ENCODE data around the gene CDK13.
"Not testable (repeated sequence)": the region's sequence is repeated elsewhere in the genome, so short reads cannot be mapped to it uniquely, and the experiment has no call there.

Gene CDK13

DNA sequence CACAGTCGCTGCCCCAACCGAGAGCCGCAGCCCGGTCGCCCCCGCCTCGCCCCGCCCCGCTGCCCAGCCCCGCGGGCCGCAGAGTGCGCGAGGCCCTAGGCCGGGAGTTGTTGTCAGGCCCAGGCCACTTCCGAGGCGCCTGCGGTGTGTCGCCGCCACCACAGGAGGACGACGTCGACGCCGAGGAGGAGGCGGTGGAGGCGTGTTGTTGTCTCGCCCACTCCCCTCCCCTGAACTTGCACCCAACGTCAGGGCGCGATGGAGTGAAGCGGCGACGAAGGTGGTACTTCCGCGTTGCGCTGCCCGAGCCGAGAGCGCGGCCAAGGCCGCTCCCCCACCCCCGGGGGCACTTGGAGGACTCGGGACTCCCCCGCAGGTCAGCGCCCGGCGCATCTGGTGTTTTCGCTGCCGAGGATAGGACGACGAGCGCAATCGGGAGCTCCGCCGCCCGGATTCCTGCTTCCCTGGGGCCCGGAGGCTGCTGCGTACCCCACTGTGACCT lies at the start of gene CDK13:
Gene CDK13 (plus strand): TSS at position 286 of the 502 bp plus-strand sequence. CDS start 386 bp downstream, outside the sequence.
- DNase-seq: peak; percentile 75 to 87

DNA sequence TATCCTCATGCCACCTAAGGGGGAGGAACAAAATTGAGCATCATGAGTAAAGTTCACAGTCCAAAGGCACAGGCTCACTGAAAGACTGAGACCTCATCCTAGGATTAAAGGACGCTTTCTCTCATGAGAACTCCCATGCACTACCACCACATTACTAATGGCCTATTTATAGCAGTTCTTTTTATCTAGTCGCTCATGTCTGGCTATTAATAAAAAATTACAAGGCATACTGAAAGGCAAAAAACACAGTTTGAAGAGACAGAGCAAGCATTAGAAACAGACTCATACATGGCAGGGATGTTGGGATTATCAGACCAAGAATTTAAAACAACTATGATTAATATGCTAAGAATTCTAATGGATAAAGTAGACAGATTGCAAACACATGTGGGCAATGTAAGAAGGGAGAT lies 46.0 kb upstream of the CDK13 start:
- DNase-seq: no peak

DNA sequence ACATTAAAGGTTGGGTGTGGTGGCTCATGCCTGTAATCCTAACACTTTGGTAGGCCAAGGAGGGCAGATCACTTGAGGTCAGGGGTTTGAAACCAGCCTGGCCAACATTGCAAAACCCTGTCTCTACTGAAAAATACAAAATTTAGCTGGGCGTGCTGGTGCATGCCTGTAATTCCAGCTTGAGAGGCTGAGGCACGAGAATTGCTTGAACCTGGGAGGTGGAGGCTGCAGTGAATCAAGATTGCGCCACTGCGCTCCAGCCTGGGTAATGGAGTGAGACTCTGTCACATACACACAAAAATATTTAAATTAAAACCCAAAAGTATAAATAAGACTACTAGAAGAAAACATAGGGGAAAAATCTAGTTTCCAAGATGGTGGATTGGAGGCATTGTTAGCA lies 41.9 kb upstream of the CDK13 start:
- no peak for DNase-seq

DNA sequence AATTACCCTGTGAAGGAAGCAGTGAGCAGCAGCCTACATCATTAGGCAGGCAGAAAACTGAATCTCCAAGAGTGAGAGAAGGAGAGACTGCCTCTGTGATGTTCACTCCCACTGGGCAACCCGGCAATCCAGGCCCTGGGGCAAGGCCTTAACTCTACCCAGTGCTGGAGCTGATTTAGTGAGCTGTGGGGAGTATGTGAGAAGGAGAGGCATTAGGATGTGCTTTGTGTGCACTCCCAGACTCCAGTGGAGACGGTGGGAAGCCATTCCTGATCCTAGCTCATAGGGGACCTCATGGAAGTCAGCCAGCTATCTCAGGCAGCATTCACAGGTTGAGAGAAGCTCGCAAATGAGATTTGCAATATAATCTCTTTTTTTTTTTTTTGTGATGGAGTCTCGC lies 41.1 kb upstream of the CDK13 start:
- no peak for DNase-seq

DNA sequence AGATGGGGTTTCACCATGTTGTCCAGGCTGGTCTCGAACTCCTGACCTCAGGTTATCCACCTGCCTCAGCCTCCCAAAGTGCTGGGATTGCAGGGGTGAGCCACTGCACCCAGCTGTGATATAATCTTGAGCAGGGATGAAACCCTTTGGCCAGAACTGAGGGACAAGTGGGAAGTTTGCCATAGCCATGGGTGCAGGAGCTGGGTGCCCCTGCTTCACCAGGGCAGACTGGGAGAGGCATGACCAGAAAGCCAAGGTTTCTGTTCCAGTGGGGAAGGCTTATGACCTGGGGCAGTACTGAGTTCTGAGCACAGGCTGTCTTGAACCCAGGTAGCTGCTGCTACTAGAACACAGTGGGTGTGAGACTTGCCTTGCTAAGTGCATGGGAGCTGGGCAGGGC lies 40.5 kb upstream of the CDK13 start:
- DNase-seq: no peak

DNA sequence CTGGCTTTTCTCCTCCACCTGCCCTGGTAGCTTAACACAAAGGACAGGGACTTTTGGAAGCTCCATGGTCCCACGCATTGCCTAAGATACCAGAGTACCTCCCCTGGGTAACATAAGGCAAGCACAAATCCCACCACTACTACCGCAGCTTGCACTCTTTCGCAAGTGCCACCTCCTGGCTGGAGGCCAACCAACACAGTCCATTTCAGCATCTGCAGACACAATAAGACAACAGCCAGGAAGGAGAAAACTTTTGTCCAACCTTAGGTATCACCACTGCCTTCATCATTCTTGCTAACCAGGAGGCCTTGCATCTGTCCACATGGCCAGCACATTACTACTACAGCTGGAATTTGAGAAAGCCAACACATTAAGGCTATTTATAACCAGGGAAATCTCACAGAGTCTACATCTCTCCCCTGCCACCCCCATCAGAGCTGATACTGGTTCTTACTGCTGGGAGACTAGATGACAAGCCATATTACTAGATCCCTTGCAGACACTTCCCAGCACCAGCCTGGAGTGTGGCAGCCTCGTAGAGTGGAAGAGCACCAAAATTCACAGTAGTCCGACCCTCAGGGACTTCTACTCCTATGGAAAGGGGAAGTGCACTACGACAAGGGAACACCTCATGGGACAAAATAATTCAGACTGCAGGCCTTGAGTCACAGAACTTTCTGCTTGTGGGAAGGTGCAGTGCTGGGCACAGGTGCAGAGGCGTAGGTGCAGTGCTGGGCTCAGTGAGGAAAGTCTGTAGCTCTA lies 39.8 kb upstream of the CDK13 start:
- no peak for DNase-seq

DNA sequence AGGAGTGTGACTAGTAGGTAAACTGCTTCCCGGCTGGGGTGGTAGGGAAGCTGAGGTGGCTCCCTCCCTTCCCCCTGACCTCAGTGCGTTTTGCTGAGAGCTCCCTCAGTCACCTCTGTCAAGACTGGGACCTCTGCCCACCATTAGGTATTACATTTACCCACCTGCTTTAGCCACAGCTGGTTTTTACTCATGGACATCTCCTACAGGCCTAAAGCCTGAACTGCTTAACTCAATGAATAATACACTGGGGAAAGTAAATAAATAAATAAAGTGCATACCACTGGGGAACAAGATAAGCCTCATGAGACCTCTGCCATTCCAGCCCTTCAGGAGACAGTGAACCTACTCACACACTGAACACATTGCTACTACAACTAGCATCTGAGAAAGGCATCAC lies 38.9 kb upstream of the CDK13 start:
- DNase-seq: no peak

DNA sequence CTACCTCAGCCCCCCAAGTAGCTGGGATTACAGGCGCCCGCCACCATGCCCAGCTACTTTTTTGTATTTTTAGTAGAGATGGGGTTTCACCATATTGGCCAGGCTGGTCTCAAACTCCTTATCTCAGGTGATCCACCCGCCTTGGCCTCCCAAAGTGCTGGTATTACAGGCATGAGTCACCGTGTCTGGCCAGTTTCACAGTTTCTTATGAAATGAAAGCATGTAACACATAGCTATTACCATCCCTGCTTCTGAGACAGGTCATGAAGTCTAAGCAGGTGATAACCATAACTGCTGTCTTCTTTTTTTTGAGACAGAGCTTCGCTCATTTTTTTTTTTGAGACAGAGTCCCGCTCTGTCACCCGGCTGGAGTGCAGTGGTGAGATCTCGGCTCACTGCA lies 34.2 kb upstream of the CDK13 start:
- not testable (repeated sequence) for DNase-seq

DNA sequence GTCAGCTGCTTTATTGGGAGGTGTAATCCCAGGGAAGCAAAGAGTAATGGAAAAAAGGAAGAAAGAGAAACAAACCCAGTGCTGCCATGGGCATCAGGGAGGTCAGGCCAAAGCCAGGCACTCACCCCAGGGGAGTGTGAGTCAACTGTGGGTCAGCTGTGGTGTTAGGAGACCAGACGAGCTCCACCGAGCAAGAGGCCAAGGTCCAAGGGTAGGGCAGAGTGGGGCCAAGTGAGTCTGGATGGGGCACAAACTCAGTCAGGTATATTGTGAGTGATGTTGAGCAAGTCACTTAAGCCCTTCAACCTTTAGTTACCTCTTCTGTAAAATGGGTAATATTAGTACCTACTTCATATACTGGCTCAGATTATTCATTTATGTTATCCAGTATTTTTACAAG lies 30.4 kb upstream of the CDK13 start:
- DNase-seq: no peak

DNA sequence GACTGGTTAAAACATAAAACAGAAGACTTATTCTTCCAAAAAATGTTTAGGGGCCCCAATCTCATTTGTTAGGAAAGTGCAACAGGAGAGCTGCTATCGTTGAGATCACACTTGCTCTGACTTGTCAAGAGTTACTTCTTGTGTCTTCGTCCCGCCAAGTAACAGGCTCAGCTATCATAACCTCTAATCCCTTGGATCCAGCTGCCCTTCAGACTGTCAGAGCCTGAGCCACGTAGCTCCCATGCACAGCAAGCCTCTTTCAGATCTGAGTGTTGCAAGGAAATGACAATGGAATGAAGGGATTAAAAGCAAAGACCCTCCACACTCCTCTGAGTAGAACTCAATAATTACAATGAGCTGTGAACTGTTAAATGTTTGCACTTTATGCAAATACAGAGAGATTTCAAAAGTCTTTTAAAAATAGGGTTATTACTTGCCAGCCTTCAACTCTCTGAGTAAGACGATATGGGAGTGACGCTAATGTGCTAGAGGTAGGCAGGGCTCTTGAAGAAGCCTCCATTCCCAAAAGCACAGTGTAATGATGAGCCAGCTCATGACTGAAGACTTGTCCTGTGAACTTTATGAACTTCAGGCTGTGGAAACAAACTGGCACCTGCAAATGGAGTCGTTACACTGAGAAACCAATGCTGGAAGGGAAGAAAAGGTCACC lies 28.4 kb upstream of the CDK13 start:
- no peak for DNase-seq

DNA sequence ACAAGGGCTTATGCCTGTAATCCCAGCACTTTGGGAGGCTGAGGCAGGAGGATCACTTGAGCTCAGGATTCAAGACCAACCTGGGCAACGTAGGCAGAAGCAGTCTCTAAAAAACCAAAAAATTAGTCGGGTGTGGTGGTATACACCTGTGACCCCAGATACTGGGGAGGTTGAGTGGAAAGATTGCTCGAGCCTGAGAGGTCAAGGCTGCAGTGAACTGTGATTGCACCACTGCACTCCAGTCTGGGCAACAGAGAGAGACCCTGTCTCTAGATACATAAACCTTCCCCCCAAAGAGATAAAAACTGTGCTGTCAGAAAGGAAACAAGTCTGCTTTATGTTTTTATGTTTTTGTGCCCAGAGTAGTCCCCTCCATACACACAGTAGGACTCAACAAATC lies 27.5 kb upstream of the CDK13 start:
- DNase-seq: no peak

DNA sequence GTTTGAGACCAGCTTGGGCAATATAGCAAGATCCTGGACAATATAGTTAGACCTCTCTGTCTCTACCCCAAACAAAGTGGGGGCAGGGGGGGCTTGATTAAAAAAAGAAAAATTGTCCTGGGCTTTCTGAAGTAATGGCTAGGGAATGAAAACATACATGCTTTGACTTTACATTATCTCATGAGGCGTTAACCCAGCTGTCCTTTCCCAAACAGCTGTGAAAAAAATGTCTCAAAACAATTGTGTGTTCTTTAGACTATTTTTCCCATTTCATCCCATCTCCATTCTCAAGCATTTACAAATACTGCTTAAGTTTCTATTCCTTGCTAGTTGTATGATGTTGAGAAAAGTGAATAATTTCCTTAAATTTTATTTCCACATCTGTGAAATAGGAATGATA lies 27.0 kb upstream of the CDK13 start:
- DNase-seq: no peak

DNA sequence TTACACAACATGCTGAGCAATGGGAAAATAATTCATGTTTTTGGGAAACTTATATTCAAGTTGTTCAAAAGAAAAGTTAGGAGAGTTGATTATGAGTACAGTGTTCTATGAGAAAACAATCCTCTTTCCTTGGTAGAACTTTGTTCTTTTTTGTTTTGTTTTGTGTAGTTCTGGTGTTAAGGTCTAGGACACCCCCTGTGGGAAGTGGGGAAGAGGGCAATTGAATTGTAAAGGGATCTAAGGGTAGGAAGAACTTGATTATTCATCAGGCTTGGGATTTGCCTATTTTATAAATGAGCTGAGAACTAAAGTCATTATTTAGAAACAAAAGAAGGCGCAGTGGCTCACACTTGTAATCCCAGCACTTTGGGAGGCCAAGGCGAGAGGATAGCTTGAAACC lies 25.9 kb upstream of the CDK13 start:
- no peak for DNase-seq

DNA sequence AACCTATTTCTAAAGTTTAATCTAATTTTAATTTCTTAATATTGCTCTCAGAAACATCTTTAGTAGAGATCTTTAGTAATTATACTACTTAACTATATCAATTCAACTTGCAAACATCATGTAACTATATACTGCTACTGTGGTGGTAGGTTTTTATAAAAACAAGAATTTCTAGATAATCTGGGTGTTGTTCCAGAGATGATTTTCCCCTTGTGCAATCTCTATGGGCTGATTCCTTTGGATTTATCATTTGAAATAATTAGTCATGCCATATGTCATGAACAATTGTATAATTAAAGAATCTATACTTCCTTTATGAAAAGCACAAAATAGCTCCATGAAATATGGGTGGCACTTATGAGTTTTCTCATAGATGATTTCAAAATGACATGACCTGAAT lies 23.9 kb upstream of the CDK13 start:
- no peak for DNase-seq

DNA sequence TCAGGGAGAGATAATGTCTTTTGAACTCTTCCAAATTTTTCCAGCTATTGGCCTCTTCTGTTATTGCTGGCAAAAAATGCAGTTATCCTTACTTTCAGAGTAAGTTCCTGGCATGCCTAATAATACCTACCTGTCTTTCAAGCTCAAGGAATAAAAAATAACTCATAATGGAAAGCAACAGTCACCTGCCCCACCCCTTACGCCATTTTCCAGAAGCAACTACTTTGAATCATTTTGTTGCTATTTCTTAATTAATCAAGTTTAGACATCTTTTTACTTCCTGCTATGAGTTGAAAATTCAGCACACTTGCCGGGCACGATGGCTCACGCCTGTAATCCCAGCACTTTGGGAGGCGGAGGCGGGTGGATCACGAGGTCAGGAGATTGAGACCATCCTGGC lies 23.0 kb upstream of the CDK13 start:
- DNase-seq: no peak

DNA sequence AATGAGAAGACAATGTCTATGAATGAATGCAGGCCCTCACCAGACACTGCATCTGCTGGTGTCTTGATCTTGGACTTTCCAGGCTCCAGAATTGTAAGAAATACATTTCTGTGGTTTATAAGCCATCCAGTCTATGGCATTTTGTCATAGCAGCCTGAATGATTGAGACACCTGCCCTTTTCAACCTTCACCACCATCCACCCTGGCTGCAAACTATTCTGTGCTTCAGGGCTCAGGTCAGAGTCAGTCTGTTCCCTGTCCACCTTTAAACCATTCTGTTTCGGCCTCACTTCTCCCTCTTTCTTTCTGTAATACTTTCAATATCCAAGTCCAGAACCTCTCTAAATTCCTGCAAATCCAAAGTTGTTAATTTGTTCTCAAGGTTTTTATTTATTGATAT lies 15.9 kb upstream of the CDK13 start:
- DNase-seq: no peak

DNA sequence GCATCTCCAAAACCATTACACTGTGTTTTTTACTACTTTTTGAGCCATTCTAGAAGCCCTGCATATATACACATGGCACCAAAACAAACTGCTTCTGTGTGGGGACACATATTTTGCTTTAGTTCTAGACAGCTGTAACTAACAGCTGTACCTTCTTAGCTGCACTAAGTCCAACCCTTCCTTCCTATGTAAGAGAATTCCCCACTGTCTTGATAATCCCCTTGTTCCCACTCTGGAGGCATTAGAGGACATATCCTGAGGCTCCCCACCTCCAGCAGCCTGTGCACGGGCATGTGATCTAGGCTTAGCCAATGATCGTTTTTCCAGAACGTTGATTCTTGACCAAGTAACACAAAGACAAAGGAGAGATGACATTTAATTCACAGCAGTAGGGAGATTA lies 13.3 kb upstream of the CDK13 start:
- no peak for DNase-seq

DNA sequence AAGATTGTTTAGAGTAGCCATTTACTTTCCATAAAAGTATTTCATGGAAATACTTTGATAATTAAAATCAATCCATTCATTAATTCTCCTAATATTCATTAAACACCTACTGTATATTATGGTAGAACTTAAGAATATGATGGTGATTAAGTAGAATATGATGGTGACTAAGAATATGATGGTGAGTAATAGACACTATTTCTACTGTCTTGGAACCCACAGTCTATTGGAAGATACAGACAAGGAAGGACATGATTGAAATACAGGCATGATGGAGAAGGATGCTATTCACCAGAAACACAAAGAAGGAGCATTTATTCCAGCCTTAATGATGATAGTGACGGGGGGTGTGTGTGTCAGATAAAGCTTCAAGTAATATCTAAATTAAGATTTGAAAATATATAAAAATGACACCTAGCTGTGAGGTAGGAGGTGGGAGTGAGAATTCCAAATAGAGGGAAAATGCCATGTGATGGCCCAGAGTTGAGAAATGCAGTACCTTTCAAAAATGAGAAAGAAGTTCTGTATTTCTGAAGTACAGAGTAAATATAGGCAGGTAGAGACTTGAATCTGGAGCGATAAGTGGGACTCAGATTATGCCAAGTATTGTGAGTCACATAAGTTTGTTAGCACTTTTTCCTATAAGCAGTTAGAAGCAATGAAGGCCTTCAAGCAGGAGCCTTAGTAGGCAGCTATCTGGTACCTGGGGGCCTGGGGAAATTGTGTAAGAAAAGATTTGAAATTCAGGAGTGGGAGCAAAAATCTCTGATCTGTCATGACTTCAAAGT lies 12.5 kb upstream of the CDK13 start:
- DNase-seq: no peak

DNA sequence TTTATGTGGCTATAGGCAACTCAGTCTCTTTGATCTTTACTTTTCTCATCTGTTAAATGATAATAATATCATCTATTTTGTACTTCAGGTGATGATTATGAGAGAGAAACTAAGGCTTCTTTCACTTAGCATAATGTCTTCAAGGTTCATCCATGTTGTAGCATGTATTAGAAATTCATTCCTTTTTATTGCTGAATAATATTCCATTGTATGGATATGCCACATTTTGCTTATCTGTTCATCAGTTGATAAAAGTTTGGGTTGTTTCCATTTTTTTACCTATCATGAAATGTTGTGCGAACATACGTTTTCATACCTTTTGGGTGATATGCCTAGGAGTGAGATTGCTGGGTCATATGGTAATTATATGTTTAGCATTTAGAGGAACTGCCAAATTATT lies 7.2 kb upstream of the CDK13 start:
- no peak for DNase-seq

DNA sequence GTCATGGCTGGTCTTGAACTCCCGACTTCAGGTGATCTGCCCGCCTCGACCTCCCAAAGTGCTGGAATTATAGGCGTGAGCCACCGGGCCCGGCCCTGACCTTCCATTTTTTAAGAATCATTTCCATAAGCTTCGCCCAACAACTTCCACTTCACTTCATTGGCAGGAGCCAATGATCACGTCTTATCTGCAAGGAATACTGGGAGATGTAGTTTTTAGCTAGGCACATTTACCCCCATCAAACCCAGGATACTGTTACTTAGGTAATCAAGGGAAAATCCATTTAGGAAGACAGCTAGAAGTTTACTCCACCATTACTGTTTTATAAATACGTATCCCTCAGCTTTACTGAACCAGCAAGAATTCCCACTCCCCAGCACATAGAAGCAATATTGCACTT lies 3.4 kb upstream of the CDK13 start:
- DNase-seq: peak in 1 of 2 experiments; percentile 21

DNA sequence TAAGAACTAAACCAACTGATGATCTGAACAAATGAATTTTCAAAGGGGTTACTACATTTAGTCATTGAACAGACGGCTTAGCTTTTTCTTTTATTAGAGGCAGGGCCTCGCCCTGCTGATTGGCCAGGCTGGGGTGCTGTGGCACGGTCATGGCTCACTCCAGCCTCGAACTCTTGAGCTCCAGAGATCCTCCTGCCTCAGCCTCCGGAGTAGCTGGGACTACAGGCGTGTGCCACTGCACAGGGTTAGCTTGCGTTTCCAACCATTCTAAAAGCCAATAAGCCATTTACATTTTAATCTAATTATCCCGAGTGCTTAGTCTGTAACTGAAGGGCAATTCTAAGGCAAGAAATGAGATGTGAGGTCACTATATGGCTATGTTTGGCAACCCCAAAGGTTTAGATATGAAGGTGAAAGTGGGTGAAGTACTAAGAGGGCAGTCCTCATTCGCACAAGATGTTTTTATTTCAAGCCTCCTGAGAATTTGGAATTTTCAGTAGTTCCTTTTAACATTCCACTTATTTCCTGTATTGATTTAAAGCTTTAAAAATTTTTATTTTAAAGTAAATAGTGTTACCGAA lies 1.6 kb upstream of the CDK13 start:
- no peak for DNase-seq

DNA sequence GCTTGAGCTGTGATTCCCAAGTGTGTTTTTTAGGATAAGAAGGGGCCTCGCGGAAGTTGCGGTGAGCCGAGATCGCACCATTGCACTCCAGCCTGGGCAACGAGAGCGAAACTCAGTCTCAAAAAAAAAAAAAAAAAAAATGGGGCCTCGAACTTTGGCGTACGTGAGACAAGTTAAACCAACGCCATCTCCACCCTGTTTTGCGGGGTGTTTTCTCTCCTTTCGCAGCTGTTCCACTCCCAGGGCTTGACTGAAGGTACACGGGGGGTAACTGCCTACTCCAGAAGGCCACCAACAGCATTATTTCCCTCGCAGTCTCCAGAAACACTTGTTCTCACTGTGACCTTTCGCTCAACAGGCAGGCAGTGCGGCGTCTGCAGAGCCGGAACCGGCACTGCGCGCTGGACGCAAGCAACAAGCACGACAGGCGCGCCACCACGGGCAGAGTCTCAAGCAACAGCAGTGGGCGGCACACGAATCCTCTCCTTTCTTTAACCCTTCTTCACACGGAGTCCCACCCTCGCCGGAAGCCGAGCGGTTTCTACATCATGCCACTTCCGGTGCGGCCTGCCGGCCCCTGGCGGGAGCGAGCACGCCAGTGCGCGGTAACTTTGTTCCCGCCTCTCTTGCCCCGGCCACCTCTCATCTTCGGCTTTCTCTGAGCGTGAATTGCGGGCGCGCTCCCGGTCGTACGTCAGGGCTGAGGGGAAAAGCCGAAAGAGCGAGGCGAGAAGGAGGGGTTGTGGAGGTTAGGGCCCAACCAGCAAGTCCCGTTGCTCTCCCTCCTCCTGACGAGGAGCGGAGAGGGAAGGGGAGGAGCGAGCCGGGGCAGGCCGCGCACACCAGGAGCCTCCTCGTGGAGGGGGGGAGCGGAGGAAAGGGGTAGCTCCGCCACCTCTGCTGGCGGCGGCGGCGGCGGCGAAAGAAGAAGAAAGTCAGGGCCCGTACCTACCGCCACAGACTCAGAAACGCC lies 814 bp upstream of the CDK13 start:
- DNase-seq: peak; percentile 99

Data from NCI-H526 (cell line).